Neuron (in vitro differentiated cells): ENCODE measurements around the gene WDHD1.
"Not testable (repeated sequence)": the region's sequence is repeated elsewhere in the genome, so short reads cannot be mapped to it uniquely, and the experiment has no call there.

ENCODE experiments used
- H2AFZ ChIP-seq: one replicate; pipeline ENCODE4 v1.6.1; 2013; ENCODE audit warnings: low read depth, mild to moderate bottlenecking, inconsistent platforms, low read length, moderate library complexity
- H3K27me3 ChIP-seq: one replicate; pipeline ENCODE4 v1.6.1; 2013; ENCODE audit warnings: low read length; ENCODE audit not compliant: insufficient read depth
- H3K36me3 ChIP-seq: one replicate; pipeline ENCODE4 v1.6.1; 2013; ENCODE audit warnings: low read length; ENCODE audit not compliant: insufficient read depth
- H3K4me1 ChIP-seq: one replicate; pipeline ENCODE4 v1.6.1; 2013; ENCODE audit warnings: low read length; ENCODE audit not compliant: insufficient read depth
- H3K4me3 ChIP-seq: 2 replicates; pipeline ENCODE4 v1.5.1; 2013; ENCODE audit warnings: mild to moderate bottlenecking, low read length, moderate library complexity
- H3K9me3 ChIP-seq: one replicate; pipeline ENCODE4 v1.6.1; 2013; ENCODE audit warnings: low read length

Gene WDHD1

DNA sequence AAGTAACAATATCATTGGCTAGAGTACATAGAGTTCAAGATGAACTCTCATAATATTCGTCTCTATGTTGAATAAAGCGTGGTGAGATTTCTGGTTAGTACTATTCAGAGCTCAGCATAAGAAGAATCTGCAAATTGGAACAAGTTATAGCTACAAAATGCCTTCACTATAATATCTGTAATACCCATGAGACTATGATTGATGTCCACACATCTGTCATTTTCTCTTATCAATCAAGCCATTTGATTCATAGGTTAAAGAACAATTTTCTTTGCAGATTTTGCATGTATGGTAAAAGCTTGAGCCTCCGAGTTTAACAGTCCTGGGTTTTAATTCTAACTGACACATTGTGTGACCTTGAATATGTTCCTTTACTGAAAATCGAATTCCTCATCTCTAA, 1.6 kb upstream of the WDHD1 start:
- H3K27me3 ChIP-seq, result no peaks in the 10 kb centered on the region
- H3K9me3 ChIP-seq, result no peaks in the 10 kb centered on the region
- H3K4me3 ChIP-seq, result peak overlapping the region; percentile 81
- H3K4me1 ChIP-seq, result peaks cover 32% of the 10 kb centered on the region
- no peak overlapping the region for H2AFZ ChIP-seq
- peaks cover 15% of the 10 kb centered on the region for H3K36me3 ChIP-seq

- H3K36me3 ChIP-seq, result peaks cover 19% of the 10 kb centered on the region
- H2AFZ ChIP-seq, result peak overlapping the region; percentile 88
- H3K9me3 ChIP-seq, result no peaks in the 10 kb centered on the region
- H3K27me3 ChIP-seq, result no peaks in the 10 kb centered on the region
- peak overlapping the region; percentile 81 for H3K4me3 ChIP-seq
- peaks cover 32% of the 10 kb centered on the region for H3K4me1 ChIP-seq
These were observed 1.2 kb upstream of the WDHD1 start for GRCh38 chr14:55028066-55028465.

- Histone ChIP-seq H3K4me3 (peak overlapping the region; percentile 81), H2AFZ (peak overlapping the region; percentile 88), H3K27me3 (no peaks in the 10 kb centered on the region), H3K9me3 (no peaks in the 10 kb centered on the region), H3K4me1 (peaks cover 32% of the 10 kb centered on the region), H3K36me3 (peaks cover 23% of the 10 kb centered on the region)
These were observed 482 bp downstream of the WDHD1 start for GRCh38 chr14:55026441-55026792.

DNA sequence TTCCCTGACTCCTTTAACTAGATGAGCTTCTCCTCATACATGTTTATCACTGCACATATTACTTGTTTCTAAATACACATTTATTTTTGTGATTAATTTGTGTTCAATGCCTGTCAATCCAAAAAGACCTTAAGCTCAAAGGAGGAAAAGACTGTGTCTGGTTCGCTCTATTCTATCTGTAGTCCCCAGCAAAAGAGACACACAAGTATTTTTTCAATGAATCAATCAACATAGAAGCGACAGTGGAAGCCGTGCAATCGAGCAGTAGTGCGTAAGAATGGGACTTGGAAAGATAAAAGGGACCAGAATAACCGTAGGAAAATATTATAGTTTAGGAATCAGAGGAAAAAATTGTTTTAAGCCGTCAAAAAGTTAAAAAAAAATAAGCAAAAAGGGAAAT, 951 bp downstream of the WDHD1 start:
- H2AFZ ChIP-seq, result peak overlapping the region; percentile 88
- peaks cover 32% of the 10 kb centered on the region for H3K4me1 ChIP-seq
- H3K4me3 ChIP-seq, result peak overlapping the region; percentile 81
- H3K9me3 ChIP-seq, result no peaks in the 10 kb centered on the region
- H3K36me3 ChIP-seq, result peaks cover 23% of the 10 kb centered on the region
- no peaks in the 10 kb centered on the region for H3K27me3 ChIP-seq

- not testable (repeated sequence) for H3K9me3 ChIP-seq, H3K4me3 ChIP-seq, H3K27me3 ChIP-seq, H2AFZ ChIP-seq
- peaks cover 21% of the 10 kb centered on the region for H3K4me1 ChIP-seq
- peaks cover 31% of the 10 kb centered on the region for H3K36me3 ChIP-seq
These were observed 2.5 kb downstream of the WDHD1 start for GRCh38 chr14:55024365-55024764.

GRCh38 chr14:55019968-55020554, 6.8 kb downstream of the WDHD1 start:
- H3K9me3 ChIP-seq, result no peaks in the 10 kb centered on the region
- peaks cover 40% of the 10 kb centered on the region for H3K36me3 ChIP-seq
- H3K4me1 ChIP-seq, result no peaks in the 10 kb centered on the region
- no peak overlapping the region for H3K4me3 ChIP-seq
- no peak overlapping the region for H2AFZ ChIP-seq
- no peaks in the 10 kb centered on the region for H3K27me3 ChIP-seq

- Histone ChIP-seq H3K4me1 (no peaks in the 10 kb centered on the region), H3K36me3 (peaks cover 34% of the 10 kb centered on the region), H3K27me3 (no peaks in the 10 kb centered on the region), H3K4me3 (no peak overlapping the region), H2AFZ (no peak overlapping the region), H3K9me3 (no peaks in the 10 kb centered on the region)
These were observed 11.9 kb downstream of the WDHD1 start for GRCh38 chr14:55015006-55015405.

GRCh38 chr14:55005071-55005470, 21.8 kb downstream of the WDHD1 start:
- Histone ChIP-seq H2AFZ (no peak overlapping the region), H3K27me3 (no peaks in the 10 kb centered on the region), H3K9me3 (no peaks in the 10 kb centered on the region), H3K36me3 (peaks cover 70% of the 10 kb centered on the region), H3K4me3 (no peak overlapping the region), H3K4me1 (no peaks in the 10 kb centered on the region)

DNA sequence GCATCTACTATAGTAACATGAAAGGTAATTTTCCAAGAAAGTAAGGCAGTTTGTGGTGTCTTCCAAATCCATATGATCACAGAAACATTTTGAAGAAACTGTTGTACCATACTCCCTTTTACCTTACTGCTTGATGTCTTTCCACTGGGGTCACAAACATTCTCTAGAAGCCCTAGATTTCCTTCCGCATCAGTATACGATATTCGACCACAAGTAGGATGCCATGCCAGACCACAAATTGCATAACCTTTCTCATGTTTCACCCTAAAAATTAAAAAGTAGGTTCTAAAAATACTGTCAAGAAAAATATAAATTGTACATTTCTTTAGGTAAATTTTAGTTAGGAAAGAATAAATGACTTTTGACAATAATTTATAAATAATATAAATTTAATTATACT, 26.5 kb downstream of the WDHD1 start:
- H3K36me3 ChIP-seq, result peaks cover 57% of the 10 kb centered on the region
- no peaks in the 10 kb centered on the region for H3K4me1 ChIP-seq
- H3K9me3 ChIP-seq, result no peaks in the 10 kb centered on the region
- no peaks in the 10 kb centered on the region for H3K27me3 ChIP-seq
- no peak overlapping the region for H2AFZ ChIP-seq
- no peak overlapping the region for H3K4me3 ChIP-seq

DNA sequence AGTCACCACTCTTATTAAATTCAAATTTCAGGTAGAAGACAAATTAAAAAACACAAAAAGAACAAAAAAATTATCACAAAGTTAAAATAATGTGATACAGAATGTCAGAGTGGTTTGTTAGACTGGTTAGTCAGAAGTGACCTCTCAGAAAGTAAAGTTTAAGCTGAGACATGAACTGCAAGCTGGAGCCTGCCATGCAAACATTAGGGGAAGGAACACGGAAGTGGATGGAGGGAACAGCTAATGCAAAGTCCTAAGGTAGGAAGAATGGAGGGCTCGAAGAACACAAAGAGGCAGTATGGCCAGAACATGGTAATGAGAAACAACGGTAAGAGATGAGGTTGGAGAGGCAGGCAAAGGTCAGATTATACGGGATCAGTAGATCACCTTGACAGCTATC, 41.7 kb downstream of the WDHD1 start:
- no peak overlapping the region for H2AFZ ChIP-seq
- peaks cover 65% of the 10 kb centered on the region for H3K36me3 ChIP-seq
- no peaks in the 10 kb centered on the region for H3K27me3 ChIP-seq
- no peak overlapping the region for H3K4me3 ChIP-seq
- H3K9me3 ChIP-seq, result no peaks in the 10 kb centered on the region
- no peaks in the 10 kb centered on the region for H3K4me1 ChIP-seq

GRCh38 chr14:54981698-54982097, 45.2 kb downstream of the WDHD1 start:
- H2AFZ ChIP-seq, result no peak overlapping the region
- H3K9me3 ChIP-seq, result no peaks in the 10 kb centered on the region
- H3K27me3 ChIP-seq, result no peaks in the 10 kb centered on the region
- no peak overlapping the region for H3K4me3 ChIP-seq
- H3K4me1 ChIP-seq, result no peaks in the 10 kb centered on the region
- peaks cover 58% of the 10 kb centered on the region for H3K36me3 ChIP-seq

DNA sequence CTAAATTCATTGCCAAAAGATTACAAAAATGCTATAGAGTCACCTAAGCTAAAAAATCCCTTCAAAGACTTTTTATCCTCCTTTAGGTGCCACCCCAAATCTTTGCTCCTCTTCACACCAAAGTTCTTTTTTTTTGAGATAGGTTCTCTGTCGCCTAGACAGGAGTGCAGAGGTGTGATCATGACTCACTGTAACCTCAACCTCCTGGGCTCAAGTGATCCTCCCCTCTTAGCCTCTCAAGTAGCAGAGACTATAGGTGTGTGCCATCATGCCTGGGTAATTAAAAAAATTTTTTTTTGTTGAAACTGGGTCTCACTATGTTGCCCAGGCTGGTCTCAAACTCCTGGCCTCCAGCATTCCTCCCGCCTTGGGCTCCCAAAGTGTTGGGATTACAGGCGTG, 47.9 kb downstream of the WDHD1 start:
- H3K4me3 ChIP-seq, result no peak overlapping the region
- H2AFZ ChIP-seq, result no peak overlapping the region
- peaks cover 51% of the 10 kb centered on the region for H3K36me3 ChIP-seq
- H3K4me1 ChIP-seq, result no peaks in the 10 kb centered on the region
- no peaks in the 10 kb centered on the region for H3K27me3 ChIP-seq
- no peaks in the 10 kb centered on the region for H3K9me3 ChIP-seq

DNA sequence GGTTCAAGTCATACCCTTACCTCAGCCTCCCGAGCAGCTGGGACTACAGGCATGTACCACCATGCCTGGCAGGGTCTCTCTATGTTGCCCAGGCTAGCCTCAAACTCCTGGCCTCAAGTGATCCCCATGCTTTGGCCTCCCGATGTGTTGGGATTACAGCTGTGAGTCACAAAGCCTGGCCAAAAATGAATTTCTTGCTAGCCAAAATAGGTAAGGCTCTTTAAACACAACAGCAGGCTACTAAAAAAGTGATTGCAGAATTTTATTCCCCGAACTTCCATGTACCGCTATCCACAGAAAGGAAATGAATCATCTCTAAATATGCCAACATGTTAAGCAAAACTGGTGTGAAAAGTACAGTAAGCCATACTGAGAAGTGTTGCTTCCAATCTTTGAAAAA, 50.6 kb downstream of the WDHD1 start:
- H3K27me3 ChIP-seq, result no peaks in the 10 kb centered on the region
- no peak overlapping the region for H3K4me3 ChIP-seq
- no peaks in the 10 kb centered on the region for H3K4me1 ChIP-seq
- no peak overlapping the region for H2AFZ ChIP-seq
- H3K9me3 ChIP-seq, result peaks cover 2% of the 10 kb centered on the region
- peaks cover 49% of the 10 kb centered on the region for H3K36me3 ChIP-seq

DNA sequence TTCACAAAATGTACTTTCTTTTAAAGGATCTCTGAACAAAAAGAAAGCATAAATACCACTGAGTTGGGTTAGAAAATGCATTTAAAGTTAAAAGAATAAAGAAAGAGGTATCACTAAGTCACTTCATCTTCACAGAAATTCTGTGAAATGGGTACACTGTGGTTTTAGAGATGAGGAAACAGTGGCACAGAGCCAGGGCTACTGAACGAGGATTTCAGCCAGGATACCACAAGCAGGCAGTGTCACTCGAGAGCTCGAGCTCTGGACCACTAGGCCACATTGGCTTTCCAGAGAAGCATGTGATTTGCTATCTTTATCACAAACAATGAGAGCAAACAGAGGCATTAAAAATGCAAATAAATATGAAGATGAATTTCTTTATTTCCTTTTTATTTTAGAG, 51.0 kb downstream of the WDHD1 start:
- Histone ChIP-seq H3K36me3 (peaks cover 46% of the 10 kb centered on the region), H3K9me3 (peaks cover 2% of the 10 kb centered on the region), H3K27me3 (no peaks in the 10 kb centered on the region), H3K4me3 (no peak overlapping the region), H3K4me1 (no peaks in the 10 kb centered on the region), H2AFZ (no peak overlapping the region)
